Fibroblast of skin of left quadriceps (primary cell): Measurements from ENCODE around the gene GBP6.
"Not testable (repeated sequence)": the region's sequence is repeated elsewhere in the genome, so short reads cannot be mapped to it uniquely, and the experiment has no call there.

ENCODE experiments used
- DNase-seq, 2 experiments: peaks; one replicate each; pipeline ENCODE4 v3.0.0-alpha.2; 2013; ENCODE audit warnings: low read depth in 2 of 2

The GBP6 gene

GRCh38 chr1:89369331-89369730 is 5.5 kb downstream of the GBP6 start:
- no peak for DNase-seq

- not testable (repeated sequence) for DNase-seq
These were observed 10.0 kb downstream of the GBP6 start for GRCh38 chr1:89373810-89374209.

DNA sequence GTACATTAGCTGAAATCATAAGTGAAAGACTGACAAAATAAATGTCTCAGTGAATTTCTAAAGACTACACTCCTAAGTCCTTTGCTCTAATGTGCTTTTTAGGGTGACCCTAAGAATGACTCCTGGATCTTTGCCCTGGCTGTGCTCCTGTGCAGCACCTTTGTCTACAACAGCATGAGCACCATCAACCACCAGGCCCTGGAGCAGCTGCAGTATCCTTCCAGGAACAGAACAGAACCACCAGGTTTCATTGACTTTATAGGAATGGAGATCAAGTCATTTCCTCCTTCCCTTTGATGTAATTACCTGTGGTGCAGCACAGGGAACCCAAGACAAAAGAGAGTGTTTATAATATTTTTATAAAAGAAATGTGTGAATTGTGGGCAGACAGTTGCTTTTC is 14.1 kb downstream of the GBP6 start:
- DNase-seq, result no peak

DNA sequence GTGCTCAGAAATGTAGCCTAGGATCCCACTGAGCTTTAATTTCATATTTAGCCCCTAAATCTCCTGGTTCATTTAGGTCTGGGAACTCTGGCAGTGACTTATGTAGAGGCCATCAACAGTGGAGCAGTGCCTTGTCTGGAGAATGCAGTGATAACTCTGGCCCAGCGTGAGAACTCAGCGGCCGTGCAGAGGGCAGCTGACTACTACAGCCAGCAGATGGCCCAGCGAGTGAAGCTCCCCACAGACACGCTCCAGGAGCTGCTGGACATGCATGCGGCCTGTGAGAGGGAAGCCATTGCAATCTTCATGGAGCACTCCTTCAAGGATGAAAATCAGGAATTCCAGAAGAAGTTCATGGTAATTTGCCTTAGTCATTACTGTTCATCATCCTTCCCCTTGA is 17.8 kb downstream of the GBP6 start:
- DNase-seq, result no peak

DNA sequence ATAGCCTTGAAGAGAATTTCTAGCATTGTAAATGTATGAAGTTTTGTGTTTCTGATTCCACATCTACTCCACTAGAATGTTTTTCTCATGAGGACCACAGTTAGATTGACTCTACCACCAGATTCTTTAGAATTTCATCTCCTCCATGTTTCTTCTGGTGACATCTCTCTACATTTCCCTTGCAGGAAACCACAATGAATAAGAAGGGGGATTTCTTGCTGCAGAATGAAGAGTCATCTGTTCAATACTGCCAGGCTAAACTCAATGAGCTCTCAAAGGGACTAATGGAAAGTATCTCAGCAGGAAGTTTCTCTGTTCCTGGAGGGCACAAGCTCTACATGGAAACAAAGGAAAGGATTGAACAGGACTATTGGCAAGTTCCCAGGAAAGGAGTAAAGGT is 18.6 kb downstream of the GBP6 start:
- no peak for DNase-seq

DNA sequence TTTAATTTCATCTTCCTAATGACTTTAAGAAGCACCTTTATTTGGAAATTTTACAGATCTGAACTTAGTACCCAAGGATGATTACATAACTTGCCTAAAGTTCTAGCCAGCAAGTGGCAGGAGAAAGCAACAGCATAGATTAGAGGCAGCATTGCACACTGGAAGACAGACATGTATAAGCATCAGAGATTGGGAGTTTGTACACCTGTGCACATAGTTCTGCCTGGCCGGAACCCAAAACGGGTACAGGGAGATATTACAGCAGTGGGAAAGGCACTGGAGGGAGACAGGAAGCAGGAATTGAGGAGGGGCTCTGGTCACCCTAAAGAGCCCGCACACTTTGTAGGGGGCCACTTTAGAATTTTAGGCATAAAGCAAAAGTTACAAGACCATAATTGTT is 19.3 kb downstream of the GBP6 start:
- DNase-seq, result no peak

- no peak for DNase-seq
These were observed 26.8 kb downstream of the GBP6 start for GRCh38 chr1:89390707-89391106.

- no peak for DNase-seq
These were observed 27.8 kb downstream of the GBP6 start for GRCh38 chr1:89391686-89392085.

DNA sequence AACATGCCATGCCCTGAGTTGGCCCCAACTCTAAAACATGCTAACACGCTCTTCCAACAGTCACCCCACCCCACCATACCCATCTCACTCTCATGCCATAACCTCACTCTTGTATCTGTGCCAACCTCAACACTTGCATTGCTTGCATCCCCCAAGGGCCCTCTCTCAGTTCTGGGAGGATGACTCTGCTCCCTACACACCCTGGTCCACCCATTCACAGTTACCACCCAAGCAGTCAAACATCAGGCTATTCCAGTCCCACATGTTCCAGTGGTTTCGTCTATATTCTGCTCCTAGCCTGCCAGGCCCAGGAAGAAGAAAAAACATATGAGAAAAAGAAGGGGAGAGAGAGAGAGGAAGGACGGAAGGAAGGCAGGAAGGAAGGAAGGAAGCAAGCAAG is 31.0 kb downstream of the GBP6 start:
- DNase-seq, result no peak

DNA sequence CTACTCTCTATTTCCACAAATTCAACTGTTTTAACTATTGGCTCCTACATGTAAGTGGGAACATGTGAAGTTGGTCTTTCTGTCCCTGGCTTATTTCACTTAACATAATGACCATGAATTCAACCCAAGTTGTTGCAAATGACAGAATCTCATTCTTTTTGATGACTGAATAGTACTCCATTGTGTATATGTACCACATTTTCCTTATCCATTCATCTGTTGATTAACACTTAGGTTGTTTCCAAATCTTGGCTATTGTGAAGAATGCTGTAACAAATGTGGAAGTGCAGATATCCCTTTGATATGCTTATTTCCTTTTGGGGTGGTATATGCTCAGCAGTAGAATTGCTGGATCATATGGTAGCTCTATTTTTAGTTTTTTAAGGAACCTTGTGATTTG is 33.0 kb downstream of the GBP6 start:
- no peak for DNase-seq

- DNase-seq, result no peak
These were observed 41.5 kb downstream of the GBP6 start for GRCh38 chr1:89405275-89405929.

DNA sequence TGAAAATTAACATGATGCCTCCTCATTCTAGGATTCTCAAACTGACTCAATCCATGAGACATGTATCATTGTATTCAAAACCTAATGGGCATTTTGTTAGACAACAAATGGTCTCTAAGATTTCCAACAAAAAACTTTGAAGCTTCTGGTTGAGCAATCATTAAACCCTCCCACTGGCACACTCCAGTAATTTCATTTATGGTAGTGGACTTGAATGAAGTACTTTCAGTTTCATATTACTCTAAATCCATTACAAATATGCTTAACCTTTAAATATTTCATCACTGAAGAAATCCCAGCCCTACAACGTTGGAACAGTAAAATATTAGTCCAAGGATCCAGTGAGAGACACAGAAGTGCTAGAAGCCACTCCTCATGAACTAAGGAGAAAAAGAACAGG is 43.5 kb downstream of the GBP6 start:
- DNase-seq, result no peak

GRCh38 chr1:89407768-89408167 is 43.9 kb downstream of the GBP6 start:
- not testable (repeated sequence) for DNase-seq

DNA sequence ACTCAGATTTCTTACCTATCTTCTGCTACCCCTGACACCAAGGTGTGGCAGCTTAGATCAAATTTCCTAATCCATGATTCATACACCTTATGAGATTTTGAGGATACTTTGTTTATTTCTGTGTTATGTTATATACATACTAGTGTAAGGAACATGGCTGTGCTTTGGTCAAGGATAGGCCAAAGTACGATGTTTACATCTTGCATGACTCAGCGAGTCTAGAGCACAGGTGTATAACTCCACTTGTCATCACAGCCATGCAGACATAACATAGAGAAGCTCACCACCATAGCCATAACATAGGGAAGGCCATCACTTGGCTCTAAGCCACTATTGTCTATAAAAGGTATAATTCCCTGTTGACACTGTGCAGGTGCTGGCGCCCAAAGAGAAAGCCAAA is 61.2 kb downstream of the GBP6 start:
- DNase-seq, result no peak

DNA sequence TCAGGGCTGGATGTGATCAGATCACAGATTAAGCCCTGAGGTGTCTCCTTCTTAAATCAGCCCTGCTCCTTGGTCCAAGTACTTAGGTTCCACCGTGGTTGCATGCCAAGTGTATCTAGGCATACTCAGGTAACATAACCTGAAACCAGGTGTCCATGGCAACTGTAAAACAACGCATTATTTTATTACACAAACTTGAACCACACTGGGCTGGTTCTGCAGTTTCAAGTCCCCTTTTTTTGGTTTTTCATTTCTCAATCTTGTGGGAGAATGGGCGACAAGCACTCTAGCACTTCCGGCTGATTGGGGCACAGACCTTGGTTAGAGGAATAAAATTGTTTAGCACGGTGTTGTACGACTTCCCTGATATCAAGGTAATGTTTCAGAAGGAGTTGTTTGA is 65.2 kb downstream of the GBP6 start:
- no peak for DNase-seq

DNA sequence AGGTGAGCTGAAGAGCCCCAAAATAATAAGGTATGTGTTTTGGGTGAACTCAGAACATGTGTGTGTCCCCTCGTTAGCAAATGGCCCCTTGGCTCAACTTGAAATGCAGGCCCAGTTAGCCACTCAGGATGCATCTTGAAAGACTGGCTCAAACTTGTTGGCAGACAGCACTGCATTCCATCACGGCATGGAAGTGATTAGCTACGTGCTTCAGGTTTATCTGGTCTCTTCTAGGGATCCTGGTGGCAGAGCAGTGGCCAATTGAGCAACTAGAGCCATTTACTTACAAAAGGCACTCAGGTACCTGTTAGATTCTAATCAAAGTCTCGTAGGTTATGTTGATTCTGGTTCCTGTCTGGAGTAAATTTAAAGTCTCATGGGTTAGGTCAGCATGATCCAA is 65.8 kb downstream of the GBP6 start:
- DNase-seq, result not testable (repeated sequence)

GRCh38 chr1:89433421-89433820 is 69.6 kb downstream of the GBP6 start:
- DNase-seq, result no peak

DNA sequence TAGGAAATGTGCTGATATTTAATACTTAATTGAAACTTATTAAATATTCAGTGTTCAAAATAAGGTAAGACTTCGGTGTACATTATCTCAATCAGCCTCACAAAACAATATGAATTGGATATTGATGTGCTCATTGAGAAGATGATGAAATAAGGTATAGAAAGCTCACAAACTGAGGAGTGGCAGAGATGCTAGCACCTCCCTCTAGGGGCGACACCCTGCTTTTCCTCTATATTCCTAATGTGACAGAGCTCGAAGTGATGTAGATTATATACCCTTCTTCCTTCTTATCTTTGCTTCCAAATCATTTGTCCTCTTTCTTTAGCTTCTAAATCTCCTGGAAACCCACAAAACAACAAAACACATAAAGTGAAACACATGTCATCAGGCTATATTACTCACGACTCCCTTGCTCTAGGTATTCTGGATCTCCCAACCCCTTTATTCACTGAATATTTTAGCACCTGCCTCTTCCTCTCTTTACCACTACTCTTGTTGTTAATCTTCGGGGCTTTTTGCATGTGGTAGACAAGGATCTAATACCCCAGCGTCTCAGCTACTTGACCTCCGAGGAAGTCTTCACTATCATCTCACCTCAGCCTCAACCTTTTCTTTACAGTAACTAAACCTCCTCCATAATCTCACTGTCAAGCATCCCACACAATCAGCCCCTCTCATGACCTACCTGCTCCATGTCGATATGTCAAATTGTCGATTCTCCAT is 70.4 kb downstream of the GBP6 start:
- not testable (repeated sequence) for DNase-seq
